ENCODE measurements around the gene TGFBR1. TPM values are rescaled to one million over a fixed set of nuclear protein-coding genes. Genes with fewer than 3 reads are reported as not detected.

TGFBR1 gene
- total RNA-seq, 1 donor from 2014 or later, result 11.9 TPM

- ATAC-seq (ENCODE audit: poor library complexity), result no peak
- intact Hi-C loops (cut with DNase I), result no loop called here
- no peak for DNase-seq
Measured at GRCh38 chr9:99101271-99101670, 3.6 kb upstream of the TGFBR1 start.

DNA sequence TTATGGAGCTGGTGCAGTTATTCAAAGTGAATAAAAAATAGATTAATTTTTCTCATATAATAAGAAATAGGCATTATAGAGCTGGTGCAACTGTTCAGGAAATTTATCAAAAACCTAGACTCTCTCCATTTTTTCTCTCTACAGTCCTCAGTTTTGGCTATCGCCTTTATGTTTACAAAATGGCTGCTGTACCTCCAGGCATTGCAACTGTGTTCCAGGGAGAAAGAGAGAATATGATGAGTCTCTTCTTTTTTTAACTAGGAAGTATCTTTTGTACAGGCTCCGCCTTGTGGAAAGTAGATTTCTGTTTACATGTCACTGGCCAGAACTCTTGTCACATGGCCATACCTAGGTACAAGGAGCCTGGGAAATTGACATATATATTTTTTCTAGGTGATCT, 3.1 kb upstream of the TGFBR1 start:
- intact Hi-C loops (cut with DNase I), result no loop called here
- no peak for ATAC-seq (ENCODE audit: poor library complexity)
- DNase-seq, result no peak

DNA sequence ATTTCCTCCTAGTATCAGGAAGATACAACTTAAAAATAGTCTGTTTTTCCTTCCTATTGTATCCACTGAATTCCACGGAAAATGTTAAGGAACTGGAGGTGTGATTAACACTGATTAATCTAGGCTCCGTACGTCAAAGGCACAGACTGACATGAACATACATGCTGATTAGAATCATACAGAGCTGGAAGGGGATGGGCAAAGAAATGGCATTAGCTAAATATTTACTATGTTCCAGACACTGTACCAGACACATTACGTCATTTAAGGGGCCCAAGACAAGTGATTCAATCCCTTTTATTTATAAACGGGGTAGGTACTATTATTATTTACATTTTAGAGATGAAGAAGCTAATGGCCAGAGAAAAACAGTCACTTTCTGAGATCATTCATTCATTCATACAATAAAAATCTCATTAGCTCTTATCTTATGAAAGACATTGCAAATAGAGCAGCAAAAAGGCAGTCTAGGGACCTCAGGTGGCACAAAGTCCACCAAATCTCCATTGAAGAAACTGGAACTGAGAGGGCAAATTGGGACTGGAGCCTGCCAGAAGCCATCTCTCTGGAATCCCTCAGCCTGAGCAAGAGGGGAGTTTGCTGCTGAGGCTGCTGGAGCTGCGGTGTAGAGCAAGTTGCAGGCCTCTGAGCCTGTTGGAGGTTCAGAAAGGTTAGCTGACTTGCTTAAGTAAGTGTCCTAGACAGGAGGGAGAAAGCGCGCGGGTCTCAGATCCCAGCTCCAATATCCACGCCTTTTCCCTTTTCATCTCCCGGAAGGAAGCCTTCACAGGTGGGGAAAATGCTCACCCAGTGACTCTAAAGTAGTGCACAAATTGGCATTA, 1.6 kb upstream of the TGFBR1 start:
- ATAC-seq (ENCODE audit: poor library complexity) (no peak), DNase-seq (no peak)
- intact Hi-C loops (cut with DNase I), result no loop called here

GRCh38 chr9:99103901-99104458, 933 bp upstream of the TGFBR1 start:
- ATAC-seq (ENCODE audit: poor library complexity), result no peak
- intact Hi-C loops (cut with DNase I), result no loop called here

GRCh38 chr9:99105152-99106043, 485 bp downstream of the TGFBR1 start:
- ATAC-seq (ENCODE audit: poor library complexity) (peak; percentile 70), DNase-seq (peak; percentile 88)
- intact Hi-C loops (cut with DNase I), result no loop called here

More at GRCh38 chr9:99103901-99104458, 933 bp upstream of the TGFBR1 start:
- DNase-seq, result peak; percentile 45

GRCh38 chr9:99106044-99106375, 1.1 kb downstream of the TGFBR1 start:
- DNase-seq (no peak), ATAC-seq (ENCODE audit: poor library complexity) (no peak)
- intact Hi-C loops (cut with DNase I), result no loop called here

DNA sequence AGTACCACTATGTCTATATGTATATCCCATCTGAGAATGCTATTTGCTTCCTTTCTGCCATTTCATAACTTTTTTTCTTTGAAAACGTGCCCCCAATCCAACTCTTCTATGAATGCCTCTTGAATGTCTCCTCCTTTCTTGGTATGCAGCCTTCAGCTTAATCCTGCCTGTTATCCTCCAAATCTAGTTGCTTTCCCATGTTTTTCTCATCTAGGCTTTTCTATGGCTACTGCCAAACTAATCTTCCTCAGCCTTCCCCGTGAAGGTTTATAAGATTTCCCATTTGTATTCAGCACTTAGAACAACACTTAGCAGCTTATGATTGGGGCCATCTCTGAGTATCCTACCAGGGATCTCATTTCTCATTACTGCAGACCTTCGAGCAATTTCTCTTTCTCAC, 2.5 kb downstream of the TGFBR1 start:
- ATAC-seq (ENCODE audit: poor library complexity), result no peak
- intact Hi-C loops (cut with DNase I), result no loop called here
- DNase-seq, result no peak

DNA sequence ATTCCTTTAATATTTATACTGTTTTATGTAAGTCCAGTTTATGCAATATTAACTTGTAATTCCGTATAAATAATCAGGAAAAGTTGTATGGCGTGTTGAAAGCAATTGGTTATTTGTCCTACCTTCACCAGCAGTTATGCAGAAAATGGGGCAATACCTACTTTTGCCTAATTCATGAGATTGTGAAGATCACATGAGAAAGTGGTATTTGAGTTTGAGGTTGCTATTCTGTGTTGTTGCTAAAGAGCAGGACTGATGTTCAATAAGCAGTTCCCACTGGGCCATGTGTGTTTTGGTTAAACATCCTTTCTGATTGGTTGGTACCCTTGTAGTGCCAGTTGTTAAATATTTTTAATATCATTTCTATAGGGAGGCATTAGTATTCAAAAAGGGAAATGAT, 3.2 kb downstream of the TGFBR1 start:
- intact Hi-C loops (cut with DNase I), result no loop called here
- ATAC-seq (ENCODE audit: poor library complexity) (no peak), DNase-seq (no peak)

GRCh38 chr9:99109522-99109921, 4.6 kb downstream of the TGFBR1 start:
- ATAC-seq (ENCODE audit: poor library complexity), result no peak
- no peak for DNase-seq
- intact Hi-C loops (cut with DNase I), result no loop called here

GRCh38 chr9:99112750-99113413, 8.0 kb downstream of the TGFBR1 start:
- no peak for ATAC-seq (ENCODE audit: poor library complexity)
- intact Hi-C loops (cut with DNase I), result no loop called here

DNA sequence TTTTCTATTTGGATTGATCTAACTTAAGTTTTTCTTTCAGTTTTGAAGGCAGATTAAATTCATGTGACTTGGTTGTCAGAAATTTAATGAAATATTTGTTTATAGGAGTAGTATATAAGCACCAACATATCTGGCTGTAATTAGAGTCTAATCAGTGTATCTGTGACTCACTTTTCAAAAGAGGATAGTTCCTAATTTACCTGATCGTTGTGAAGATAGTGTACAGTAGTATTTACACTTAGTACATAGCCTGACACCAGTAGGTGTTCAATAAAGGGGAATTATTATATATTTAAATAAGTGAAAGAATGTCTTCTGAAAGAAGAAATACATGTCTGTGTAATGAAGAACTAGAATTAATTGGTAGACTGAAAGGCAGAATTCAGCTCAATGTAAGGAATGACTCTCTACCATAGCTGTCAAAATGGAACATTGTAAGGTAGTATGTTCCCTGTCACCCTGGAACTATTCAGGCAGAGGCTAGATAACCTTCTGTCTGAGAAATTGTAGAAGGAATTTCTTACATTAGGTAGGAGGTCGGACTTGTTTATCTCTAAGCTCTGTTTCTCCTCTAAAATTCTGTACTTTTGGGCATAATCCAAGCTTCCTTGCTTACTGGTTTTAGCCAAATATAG, 8.6 kb downstream of the TGFBR1 start:
- intact Hi-C loops (cut with DNase I), result no loop called here
- DNase-seq, result no peak
- ATAC-seq (ENCODE audit: poor library complexity), result no peak

More at GRCh38 chr9:99112750-99113413, 8.0 kb downstream of the TGFBR1 start:
- no peak for DNase-seq

- intact Hi-C loops (cut with DNase I), result no loop called here
- ATAC-seq (ENCODE audit: poor library complexity), result no peak
- DNase-seq, result no peak
Measured at GRCh38 chr9:99114049-99114440, 9.1 kb downstream of the TGFBR1 start.

DNA sequence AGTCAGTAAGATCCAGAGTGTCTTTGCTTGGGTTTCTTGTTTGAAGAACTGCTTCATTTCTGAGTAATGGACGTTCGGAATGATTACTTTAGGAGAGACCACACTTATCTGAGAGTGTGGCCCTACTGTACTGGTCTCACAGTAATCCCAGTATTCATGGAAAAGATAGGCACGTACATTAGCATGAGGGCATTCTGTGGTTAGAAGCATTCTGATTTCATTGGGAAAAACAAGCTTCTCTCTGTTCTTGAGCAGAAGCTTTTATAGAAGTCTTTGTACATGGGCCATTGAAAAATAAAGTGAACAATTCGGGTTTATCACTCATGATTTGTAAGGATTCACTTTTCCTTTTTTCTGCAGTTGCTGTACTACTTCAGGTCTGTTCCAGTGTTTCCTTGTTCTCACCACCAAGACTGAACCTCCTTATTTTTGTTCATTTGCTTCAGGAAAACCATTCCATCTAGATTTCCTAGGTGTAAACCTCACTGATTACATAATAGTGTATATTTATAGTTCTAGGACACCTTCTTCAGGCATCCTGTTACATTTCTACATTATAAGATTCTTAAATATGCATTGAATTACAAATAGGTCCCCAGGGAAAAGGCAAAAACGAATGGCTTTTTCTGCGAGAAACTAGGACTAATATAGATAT, 10.1 kb downstream of the TGFBR1 start:
- ATAC-seq (ENCODE audit: poor library complexity), result no peak
- no peak for DNase-seq
- intact Hi-C loops (cut with DNase I), result no loop called here

- ATAC-seq (ENCODE audit: poor library complexity), result no peak
- DNase-seq, result no peak
- intact Hi-C loops (cut with DNase I), result no loop called here
Measured at GRCh38 chr9:99116003-99116411, 11.1 kb downstream of the TGFBR1 start.

GRCh38 chr9:99118782-99119466, 14.0 kb downstream of the TGFBR1 start:
- intact Hi-C loops (cut with DNase I), result no loop called here
- DNase-seq (no peak), ATAC-seq (ENCODE audit: poor library complexity) (peak; percentile 61)

DNA sequence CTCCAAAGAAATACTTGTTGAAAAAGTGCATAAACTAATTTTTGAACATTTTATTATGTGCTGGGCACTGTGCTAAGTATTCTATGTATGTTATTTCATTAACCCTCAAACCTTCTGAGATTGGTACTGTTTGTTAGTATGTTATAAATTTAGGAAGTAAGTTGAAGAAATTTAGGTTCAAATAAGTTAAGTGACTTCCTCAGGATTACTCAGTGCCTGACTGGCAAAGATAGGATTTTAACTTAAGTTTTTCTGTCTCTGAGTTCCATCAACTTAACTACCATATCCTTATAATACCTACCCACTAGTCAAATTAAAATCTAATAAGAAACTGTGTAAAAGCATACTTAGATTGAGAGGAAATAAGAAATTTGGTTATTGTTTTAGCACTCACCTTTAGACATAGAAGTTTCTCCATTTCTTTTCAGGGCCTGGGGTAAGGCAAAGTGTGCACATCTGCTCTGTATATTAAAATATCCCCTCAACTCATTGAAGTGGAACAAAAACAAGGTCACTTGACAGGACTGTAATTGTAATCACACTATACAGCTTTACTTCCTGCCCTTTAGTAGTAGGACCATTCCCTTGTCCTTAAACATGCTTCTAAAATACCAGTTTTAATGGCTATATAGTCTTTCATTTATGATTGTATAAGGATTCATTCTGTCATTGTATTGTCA, 15.2 kb downstream of the TGFBR1 start:
- DNase-seq, result no peak
- no peak for ATAC-seq (ENCODE audit: poor library complexity)
- intact Hi-C loops (cut with DNase I), result no loop called here

DNA sequence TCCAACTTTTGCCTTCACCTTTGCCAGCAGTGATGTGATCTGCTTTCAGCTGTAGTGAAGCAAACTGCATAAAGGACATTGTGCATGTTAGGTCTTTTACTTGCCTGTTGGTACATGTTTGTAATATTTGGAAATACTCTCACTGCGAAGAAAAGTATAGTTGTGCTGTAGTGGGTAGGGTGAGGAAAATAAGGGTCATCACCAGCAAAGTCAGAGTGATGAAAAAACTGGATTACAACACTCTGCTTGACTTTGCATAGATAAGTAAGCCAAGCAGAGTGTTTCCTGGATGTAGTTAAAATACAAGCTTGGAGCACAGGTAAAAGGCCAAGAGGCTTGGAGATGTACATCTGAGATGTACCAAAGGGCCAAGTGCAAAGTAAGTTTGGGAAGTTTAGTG, 16.7 kb downstream of the TGFBR1 start:
- ATAC-seq (ENCODE audit: poor library complexity) (no peak), DNase-seq (no peak)
- intact Hi-C loops (cut with DNase I), result no loop called here
